Activated naive CD8-positive, alpha-beta T cell treated with anti-CD3 and anti-CD28 coated beads, Interleukin-2, amount 10 ng/mL, durations not matched to agents 7 days and 5 days (primary cell): ENCODE measurements around the gene ABCB6. TPM values are rescaled to one million over a fixed set of nuclear protein-coding genes. Genes with fewer than 3 reads are reported as not detected.

ENCODE experiments used
- ATAC-seq: fragments of 150-1000 bp; cut with Tn5 transposase; one replicate; pipeline ENCODE4 v1.10.0; 2021; ENCODE audit warnings: low read depth, moderate library complexity
- POLR2A ChIA-PET: fragments of 350-600 bp; sonication (Branson Sonifier 250); formaldehyde crosslinking; loops from one replicate; lab custom pipeline; 2021; ENCODE audit warnings: antibody characterized with exemption; lab: Charles Lee
- DNase-seq: peaks from one replicate; pipeline ENCODE4 v3.0.0; 2021
- H3K27ac Mint-ChIP-seq: one replicate; pipeline ENCODE4 v1.8.0; 2022; ENCODE audit warnings: mild to moderate bottlenecking, mixed read lengths
- H3K27me3 Mint-ChIP-seq: one replicate; pipeline ENCODE4 v1.8.0; 2022; ENCODE audit warnings: mild to moderate bottlenecking, moderate library complexity, mixed read lengths
- H3K36me3 Mint-ChIP-seq: one replicate; pipeline ENCODE4 v1.8.0; 2021; ENCODE audit warnings: mild to moderate bottlenecking, mixed read lengths
- H3K4me1 Mint-ChIP-seq: one replicate; pipeline ENCODE4 v1.8.0; 2021; ENCODE audit warnings: mixed read lengths
- H3K4me3 Mint-ChIP-seq: one replicate; pipeline ENCODE4 v1.8.0; 2022; ENCODE audit warnings: mild to moderate bottlenecking, moderate library complexity, mixed read lengths
- H3K9me3 Mint-ChIP-seq: one replicate; pipeline ENCODE4 v1.8.0; 2021; ENCODE audit warnings: mixed read lengths
- total RNA-seq, 2 experiments: library from RNA; stranded (reverse); gene quantifications; one replicate each; pipeline ENCODE4 v1.2.3, GENCODE V29; 2021

Gene ABCB6
- total RNA-seq, 2 experiments from 2014 or later: 13.1 to 14.3 TPM

DNA sequence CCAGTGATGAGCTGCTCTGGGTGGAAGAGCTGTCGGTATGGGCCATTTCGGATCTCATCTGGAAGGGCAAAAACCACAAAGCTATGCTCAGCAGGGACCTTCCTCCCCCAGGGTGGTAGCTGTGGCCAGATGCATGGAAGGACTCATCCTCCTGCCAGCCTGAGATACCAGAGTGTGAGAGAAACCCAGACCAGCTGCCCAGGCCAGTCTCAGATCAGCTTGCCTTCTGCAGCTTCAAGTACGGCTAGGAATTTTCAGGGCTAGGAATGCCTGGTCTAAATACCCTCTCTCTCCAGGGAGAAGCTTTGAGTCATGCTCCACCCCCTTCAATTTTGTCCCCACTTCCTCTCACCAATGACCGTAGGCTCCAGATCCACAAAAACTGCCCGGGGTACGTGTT lies 32.9 kb upstream of the ABCB6 start:
- H3K27me3 Mint-ChIP-seq: no peaks in the 10 kb centered on the region
- peaks cover 49% of the 10 kb centered on the region for H3K36me3 Mint-ChIP-seq
- peak overlapping the region; percentile 90 for H3K27ac Mint-ChIP-seq
- H3K9me3 Mint-ChIP-seq: no peaks in the 10 kb centered on the region
- H3K4me1 Mint-ChIP-seq: peaks cover 62% of the 10 kb centered on the region
- H3K4me3 Mint-ChIP-seq: peak overlapping the region; percentile 99
- no peak for ATAC-seq
- POLR2A ChIA-PET: interaction anchor here (0.6 to 8.4 kb wide), 8 partner anchors 10 to 76 kb away, joined by 3 to 83 read pairs (median 30); partner anchors contain the start of genes ANKZF1, ATG9A, CNPPD1 and DNAJB2
- no peak for DNase-seq

DNA sequence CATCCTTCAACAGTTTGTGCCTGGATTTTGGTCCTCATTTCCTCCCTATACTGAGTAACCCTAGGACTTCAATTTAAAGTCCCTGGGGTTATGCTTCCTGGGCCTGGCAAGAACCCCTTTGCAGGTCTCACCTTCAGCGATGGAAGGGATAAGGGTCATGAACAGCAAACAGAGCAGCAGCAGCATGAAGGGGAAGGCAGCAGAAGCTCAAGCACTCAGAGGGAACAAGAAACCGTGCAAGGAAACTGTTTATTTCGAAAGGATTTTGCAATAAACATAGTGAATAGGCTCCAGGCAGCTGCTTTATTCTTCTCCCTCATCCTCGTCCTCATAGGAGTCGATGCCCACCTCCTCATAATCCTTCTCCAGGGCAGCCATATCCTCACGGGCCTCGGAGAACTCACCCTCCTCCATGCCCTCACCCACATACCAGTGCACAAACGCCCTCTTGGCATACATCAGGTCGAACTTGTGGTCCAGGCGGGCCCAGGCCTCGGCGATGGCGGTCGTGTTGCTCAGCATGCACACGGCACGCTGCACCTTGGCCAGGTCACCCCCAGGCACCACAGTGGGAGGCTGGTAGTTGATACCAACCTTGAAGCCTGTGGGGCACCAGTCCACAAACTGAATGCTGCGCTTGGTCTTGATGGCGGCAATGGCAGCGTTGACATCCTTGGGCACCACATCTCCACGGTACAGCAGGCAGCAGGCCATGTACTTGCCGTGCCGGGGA lies 31.5 kb upstream of the ABCB6 start:
- POLR2A ChIA-PET: interaction anchor here (0.6 to 8.4 kb wide), 14 partner anchors 10 to 1020 kb away, joined by 3 to 56 read pairs (median 6); partner anchors contain the start of genes ABCB6, ANKZF1, ATG9A and CNPPD1
- peak overlapping the region; percentile 99 for H3K4me3 Mint-ChIP-seq
- no peaks in the 10 kb centered on the region for H3K27me3 Mint-ChIP-seq
- peaks cover 69% of the 10 kb centered on the region for H3K4me1 Mint-ChIP-seq
- ATAC-seq (no peak), DNase-seq (no peak)
- H3K9me3 Mint-ChIP-seq: no peaks in the 10 kb centered on the region
- H3K27ac Mint-ChIP-seq: peak overlapping the region; percentile 90
- H3K36me3 Mint-ChIP-seq: peaks cover 53% of the 10 kb centered on the region

DNA sequence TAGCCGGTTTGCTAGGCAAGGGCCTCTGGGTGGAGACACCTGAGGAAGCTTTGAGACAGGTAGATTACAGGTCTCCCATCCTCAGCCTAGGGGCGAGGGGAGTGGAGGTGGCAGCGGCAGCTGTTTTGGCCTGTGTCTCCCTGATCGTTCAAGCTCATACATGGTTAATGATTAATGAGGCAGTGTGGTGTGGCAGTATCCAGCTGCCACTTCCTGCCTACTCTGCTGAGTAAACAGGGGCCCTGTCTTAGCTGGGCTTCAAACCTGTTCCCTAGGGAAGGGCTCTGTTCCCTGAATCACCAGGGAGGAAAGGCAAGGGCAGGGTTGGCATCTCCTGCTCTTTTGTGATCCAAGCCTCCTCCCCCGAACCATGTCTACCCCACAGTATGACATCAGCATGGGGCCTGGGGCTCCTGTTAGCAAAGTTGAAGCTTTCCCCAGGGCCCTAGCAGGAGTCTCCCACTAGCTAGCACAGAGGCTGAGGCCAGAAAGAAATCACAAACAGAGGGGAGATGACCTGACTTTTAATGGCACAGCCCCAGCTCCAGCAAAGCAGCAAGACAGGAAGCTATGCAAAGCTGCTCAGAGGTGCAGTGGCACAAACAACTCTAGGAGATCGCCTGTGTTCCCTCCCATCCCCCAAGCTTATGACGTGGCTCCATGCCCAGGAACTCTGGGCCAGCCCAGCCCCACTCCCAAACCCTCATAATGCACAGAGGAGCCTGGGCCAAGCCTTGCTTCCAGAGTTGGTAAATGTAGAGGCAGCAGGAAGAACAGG lies 30.6 kb upstream of the ABCB6 start:
- Mint-ChIP-seq H3K9me3 (no peaks in the 10 kb centered on the region), H3K27ac (peak overlapping the region; percentile 90), H3K27me3 (no peaks in the 10 kb centered on the region), H3K4me1 (peaks cover 70% of the 10 kb centered on the region), H3K36me3 (peaks cover 53% of the 10 kb centered on the region), H3K4me3 (peak overlapping the region; percentile 99)
- ATAC-seq (no peak), DNase-seq (peak; percentile 53)
- POLR2A ChIA-PET: interaction anchor here (0.5 to 8.4 kb wide), 20 partner anchors 10 to 1019 kb away, joined by 3 to 56 read pairs (median 6); partner anchors contain the start of genes ABCB6, ANKZF1, ATG9A and CNPPD1

DNA sequence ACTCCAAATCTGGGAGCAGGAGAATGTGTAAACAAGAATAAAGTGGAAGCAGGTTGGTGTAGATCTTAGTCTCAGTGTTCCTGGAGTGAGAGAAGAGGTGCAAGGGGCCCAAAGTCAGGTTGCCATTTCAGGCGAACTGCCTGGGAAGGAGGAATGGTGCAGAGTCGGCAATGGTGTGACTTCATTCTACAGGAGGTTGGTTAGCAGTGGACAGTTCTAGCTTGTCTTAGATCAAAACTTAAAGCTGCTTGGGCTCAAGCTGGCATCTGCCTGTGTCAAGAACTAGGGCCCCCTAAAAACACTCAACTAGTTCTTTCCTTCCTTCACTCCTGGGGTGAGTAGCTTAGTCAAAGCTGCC lies 30.1 kb upstream of the ABCB6 start:
- peaks cover 53% of the 10 kb centered on the region for H3K36me3 Mint-ChIP-seq
- H3K27ac Mint-ChIP-seq: peak overlapping the region; percentile 90
- POLR2A ChIA-PET: interaction anchor here (0.5 to 8.4 kb wide), 13 partner anchors 11 to 250 kb away, joined by 3 to 56 read pairs (median 6); partner anchors contain the start of genes ABCB6, ANKZF1, ATG9A and CNPPD1
- no peak for ATAC-seq
- H3K9me3 Mint-ChIP-seq: no peaks in the 10 kb centered on the region
- peak overlapping the region; percentile 99 for H3K4me3 Mint-ChIP-seq
- peaks cover 74% of the 10 kb centered on the region for H3K4me1 Mint-ChIP-seq
- DNase-seq: no peak
- no peaks in the 10 kb centered on the region for H3K27me3 Mint-ChIP-seq

DNA sequence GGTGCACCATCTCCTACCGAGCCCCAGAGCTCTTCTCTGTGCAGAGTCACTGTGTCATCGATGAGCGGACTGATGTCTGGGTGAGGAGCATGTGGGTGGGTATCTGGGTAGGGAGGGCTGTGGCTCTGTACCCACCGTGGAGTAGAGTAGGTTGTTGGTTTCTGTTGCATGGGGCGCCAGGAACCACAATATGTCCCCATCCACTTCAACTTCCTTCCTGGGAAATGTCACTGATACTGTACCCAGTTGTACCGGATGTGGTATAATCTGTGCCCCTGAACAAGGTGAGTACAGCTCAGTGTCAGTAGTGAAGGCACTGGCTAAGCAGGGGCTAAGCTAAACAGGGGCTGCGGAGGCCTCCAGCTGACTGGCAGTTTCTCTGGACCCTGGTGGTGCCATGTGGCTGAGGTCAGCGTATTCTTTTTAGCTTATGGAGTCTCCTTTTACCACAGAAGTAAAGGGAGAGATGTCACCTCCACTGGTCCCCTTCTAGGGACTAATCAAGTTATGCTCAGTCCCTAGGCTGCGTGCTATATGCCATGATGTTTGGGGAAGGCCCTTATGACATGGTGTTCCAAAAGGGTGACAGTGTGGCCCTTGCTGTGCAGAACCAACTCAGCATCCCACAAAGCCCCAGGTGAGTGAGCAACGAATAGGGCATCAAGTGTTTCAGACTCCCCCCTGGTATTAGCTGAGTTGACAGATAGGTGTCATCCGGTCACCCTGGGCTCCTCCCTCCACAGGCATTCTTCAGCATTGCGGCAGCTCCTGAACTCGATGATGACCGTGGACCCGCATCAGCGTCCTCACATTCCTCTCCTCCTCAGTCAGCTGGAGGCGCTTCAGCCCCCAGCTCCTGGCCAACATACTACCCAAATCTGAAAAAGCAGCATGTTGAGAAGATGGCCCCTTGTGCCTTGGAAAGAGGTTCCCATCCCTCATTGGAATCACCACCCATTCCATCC lies 29.2 kb upstream of the ABCB6 start:
- Mint-ChIP-seq H3K36me3 (peaks cover 53% of the 10 kb centered on the region), H3K4me1 (peaks cover 79% of the 10 kb centered on the region), H3K4me3 (peak overlapping the region; percentile 99), H3K9me3 (no peaks in the 10 kb centered on the region), H3K27me3 (no peaks in the 10 kb centered on the region), H3K27ac (peak overlapping the region; percentile 90)
- POLR2A ChIA-PET: interaction anchor here (0.8 to 8.4 kb wide), 12 partner anchors 18 to 72 kb away, joined by 3 to 56 read pairs (median 6); partner anchors contain the start of genes ABCB6, ANKZF1, ATG9A and CNPPD1
- ATAC-seq: peak; percentile 59
- DNase-seq: peak; percentile 63

DNA sequence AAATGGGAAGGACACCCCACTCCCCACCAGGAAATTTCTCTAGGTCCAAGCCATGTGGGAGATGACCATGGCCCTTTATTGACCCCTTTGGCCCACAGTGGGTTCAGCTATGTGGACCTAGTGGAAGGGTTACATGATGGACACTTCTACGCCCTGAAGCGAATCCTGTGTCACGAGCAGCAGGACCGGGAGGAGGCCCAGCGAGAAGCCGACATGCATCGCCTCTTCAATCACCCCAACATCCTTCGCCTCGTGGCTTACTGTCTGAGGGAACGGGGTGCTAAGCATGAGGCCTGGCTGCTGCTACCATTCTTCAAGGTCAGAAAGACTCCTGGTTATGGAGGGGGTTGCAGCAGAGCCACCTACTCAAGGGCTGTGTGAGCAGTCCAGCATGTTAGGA lies 27.8 kb upstream of the ABCB6 start:
- no peak for DNase-seq
- Mint-ChIP-seq H3K4me3 (peak overlapping the region; percentile 99), H3K4me1 (peaks cover 72% of the 10 kb centered on the region), H3K9me3 (no peaks in the 10 kb centered on the region), H3K36me3 (peaks cover 42% of the 10 kb centered on the region), H3K27me3 (no peaks in the 10 kb centered on the region), H3K27ac (peak overlapping the region; percentile 90)
- POLR2A ChIA-PET: interaction anchor here (1.0 to 2.9 kb wide), 7 partner anchors 17 to 75 kb away, joined by 4 to 35 read pairs (median 9); partner anchors contain the start of genes ANKZF1, ATG9A, DNAJB2 and ZFAND2B
- no peak for ATAC-seq

DNA sequence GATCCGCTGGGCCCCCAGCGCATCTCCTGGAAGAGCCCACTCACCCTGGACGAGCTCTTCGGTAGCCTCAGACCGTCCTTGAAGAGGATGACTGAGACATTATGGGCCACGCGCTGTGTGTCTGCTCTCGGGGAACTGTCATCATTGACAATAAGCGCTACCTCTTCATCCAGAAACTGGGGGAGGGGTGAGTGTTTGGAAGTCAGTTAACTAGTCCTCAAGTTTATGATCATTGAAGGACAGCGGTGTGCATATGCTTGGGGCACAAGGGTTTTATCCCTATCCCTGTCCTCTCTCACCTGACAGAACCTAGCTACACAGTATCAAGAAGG lies 27.1 kb upstream of the ABCB6 start:
- Mint-ChIP-seq H3K27me3 (no peaks in the 10 kb centered on the region), H3K4me3 (peak overlapping the region; percentile 99), H3K9me3 (no peaks in the 10 kb centered on the region), H3K27ac (peak overlapping the region; percentile 90), H3K36me3 (peaks cover 35% of the 10 kb centered on the region), H3K4me1 (peaks cover 65% of the 10 kb centered on the region)
- no peak for DNase-seq
- POLR2A ChIA-PET: interaction anchor here (0.5 to 2.9 kb wide), 13 partner anchors 8 to 119 kb away, joined by 3 to 38 read pairs (median 8); partner anchors contain the start of genes ABCB6, ANKZF1, ATG9A and DNAJB2
- no peak for ATAC-seq

DNA sequence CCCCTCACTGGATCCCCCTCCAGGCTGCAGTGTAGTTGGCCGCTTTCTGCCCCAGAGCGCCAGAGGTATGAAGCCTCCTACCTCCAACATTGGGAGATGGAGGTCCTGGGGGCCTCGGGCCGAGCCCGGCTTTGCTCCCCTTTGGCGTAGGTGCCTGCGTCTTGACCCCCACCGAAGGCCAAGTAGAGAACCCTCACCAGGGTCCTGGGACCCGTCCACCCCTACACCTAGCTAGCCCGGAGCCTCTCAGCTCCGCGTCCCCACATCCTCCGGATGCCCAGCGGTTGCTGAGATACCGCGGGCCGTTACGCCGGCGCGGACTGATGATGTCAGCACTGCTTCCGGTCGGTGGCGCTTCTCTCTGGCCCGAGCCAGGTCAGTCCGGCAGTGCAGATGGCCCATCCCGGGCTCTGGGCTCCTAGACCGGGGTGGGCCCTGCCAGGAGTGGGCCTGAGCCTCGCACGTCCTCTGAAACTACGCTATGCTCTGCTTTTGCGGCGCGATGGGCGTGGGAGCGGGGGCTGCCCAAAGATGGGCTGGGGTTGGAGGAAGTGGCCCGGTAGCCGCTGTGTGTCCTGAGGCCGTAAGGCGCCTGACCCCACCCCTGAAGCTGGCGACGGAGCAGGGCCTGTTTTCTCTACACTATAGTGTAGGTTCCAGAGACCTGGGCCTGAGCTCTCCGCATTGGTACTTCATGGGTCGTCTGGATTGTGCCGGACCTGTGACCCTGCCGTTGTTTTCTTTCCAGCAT lies 26.6 kb upstream of the ABCB6 start, which contains the start of the genes GLB1L and STK16:
Gene GLB1L, minus strand, starts transcription at position 297 of the 751 bp plus-strand sequence. CDS start 1,871 bp downstream, outside the sequence.
Gene STK16, plus strand, starts transcription at position 332 of the 751 bp plus-strand sequence. CDS start 521 bp downstream, outside the sequence.
- Mint-ChIP-seq H3K27ac (peak within 1 kb of the TSS; percentile 90), H3K27me3 (no peaks in the 10 kb centered on the region), H3K4me1 (peaks cover 60% of the 10 kb centered on the region), H3K4me3 (peak within 1 kb of the TSS; percentile 99), H3K9me3 (no peaks in the 10 kb centered on the region), H3K36me3 (peaks cover 30% of the 10 kb centered on the region)
- peak; percentile 96 for DNase-seq
- POLR2A ChIA-PET: interaction anchor here (0.5 to 2.9 kb wide), 20 partner anchors 8 to 120 kb away, joined by 3 to 38 read pairs (median 5); partner anchors contain the start of genes ABCB6, ANKZF1, ATG9A and DNAJB2
- peak; percentile 64 for ATAC-seq

DNA sequence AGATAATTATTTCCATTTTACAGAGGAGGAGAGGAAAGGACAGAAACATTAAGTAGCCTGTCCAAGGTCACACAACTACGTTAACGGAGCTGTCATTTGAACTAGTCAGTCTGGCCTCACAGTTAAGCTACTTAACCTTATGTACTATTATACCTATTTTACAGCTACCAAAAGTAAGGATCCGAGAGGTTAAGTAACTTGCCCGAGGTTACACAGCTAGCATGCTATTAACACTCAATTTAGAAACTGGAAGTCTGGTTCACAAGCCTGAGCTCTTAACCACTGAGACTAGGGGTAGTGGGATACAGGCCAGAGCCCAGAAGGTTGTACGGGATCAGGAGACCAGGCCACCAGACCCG lies 26.0 kb upstream of the ABCB6 start:
- no peaks in the 10 kb centered on the region for H3K27me3 Mint-ChIP-seq
- POLR2A ChIA-PET: interaction anchor here (1.0 to 2.9 kb wide), 16 partner anchors 9 to 74 kb away, joined by 3 to 38 read pairs (median 6); partner anchors contain the start of genes ABCB6, ANKZF1, ATG9A and DNAJB2
- peaks cover 25% of the 10 kb centered on the region for H3K36me3 Mint-ChIP-seq
- no peaks in the 10 kb centered on the region for H3K9me3 Mint-ChIP-seq
- DNase-seq (no peak), ATAC-seq (no peak)
- H3K4me1 Mint-ChIP-seq: peaks cover 54% of the 10 kb centered on the region
- H3K27ac Mint-ChIP-seq: peak overlapping the region; percentile 90
- H3K4me3 Mint-ChIP-seq: peak overlapping the region; percentile 99

DNA sequence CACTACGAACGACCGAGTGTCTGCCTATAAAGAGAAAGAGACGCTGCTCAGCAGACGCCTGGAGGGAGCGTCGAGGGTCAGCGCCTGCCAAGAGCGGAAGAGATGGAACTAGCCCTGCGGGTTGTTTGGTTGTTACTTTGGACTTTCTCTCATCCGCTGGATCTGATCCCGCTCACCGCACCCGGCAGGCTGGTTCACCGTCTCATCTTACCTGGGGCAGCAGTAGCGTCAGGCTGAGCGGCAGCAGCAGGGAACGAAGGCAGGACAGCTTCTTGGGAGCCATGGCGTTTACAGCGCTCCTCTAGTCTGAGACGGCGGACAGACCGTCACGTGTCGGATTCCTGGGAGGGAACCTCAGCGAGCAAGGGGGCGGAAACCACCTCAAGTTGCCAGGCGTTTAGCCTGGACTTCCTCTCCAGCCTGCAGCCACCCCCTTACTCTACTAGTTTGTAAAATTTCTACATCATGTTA lies 24.6 kb upstream of the ABCB6 start:
- peak overlapping the region; percentile 71 for H3K4me3 Mint-ChIP-seq
- POLR2A ChIA-PET: interaction anchor here (2.7 kb wide), 1 partner anchor 13 kb away, joined by 12 read pairs; the partner anchor contains the start of genes ANKZF1 and ATG9A
- ATAC-seq (no peak), DNase-seq (no peak)
- H3K36me3 Mint-ChIP-seq: peaks cover 11% of the 10 kb centered on the region
- peak overlapping the region; percentile 75 for H3K27ac Mint-ChIP-seq
- no peaks in the 10 kb centered on the region for H3K9me3 Mint-ChIP-seq
- H3K27me3 Mint-ChIP-seq: no peaks in the 10 kb centered on the region
- H3K4me1 Mint-ChIP-seq: peaks cover 42% of the 10 kb centered on the region

DNA sequence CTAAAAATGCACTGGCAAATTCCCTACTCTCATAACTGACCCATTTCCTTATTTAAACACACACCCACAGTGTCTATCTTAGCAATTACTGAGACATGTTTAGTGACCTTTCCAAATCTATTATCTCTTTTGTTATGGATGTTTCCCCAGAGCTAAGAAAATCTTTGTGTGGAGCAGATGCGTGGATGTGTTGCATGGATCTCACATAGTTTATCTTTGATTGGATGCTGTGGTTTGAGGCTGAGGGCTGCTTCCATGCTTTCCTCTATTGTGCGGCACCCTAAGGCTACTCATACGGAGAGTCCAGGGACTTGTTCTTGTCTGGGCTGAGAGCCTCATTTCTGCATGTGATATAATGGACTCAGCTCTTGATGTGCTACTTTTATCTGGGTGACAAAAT lies 15.6 kb upstream of the ABCB6 start:
- ATAC-seq: no peak
- Mint-ChIP-seq H3K27ac (no peak overlapping the region), H3K9me3 (no peaks in the 10 kb centered on the region), H3K4me1 (peaks cover 18% of the 10 kb centered on the region), H3K27me3 (no peaks in the 10 kb centered on the region), H3K4me3 (no peak overlapping the region), H3K36me3 (peaks cover 48% of the 10 kb centered on the region)
- POLR2A ChIA-PET: interaction anchor here (0.7 to 1.2 kb wide), 2 partner anchors 11 to 18 kb away, joined by 3 to 4 read pairs; partner anchors contain the start of genes GLB1L and STK16
- DNase-seq: no peak
